ENCODE measurements around the gene RBFOX2.

Gene RBFOX2

GRCh38 chr22:35873426-35873825, 155.2 kb downstream of the RBFOX2 start:
- H3K9me3 ChIP-seq (ENCODE audit: insufficient read depth, low read length): no peaks in the 10 kb centered on the region
- no peak overlapping the region for H3K4me3 ChIP-seq (ENCODE audit: low read length)
- TF ChIP-seq CTCF (IDR thresholded peaks at IDR 0.05; ENCODE audit: low read depth, low read length) (no peak), EZH2phosphoT487 (IDR thresholded peaks at IDR 0.05; ENCODE audit: low read depth) (no peak)
- H3K9ac ChIP-seq (ENCODE audit: low read length): no peak overlapping the region
- H3K4me2 ChIP-seq (ENCODE audit: low read length): no peak overlapping the region
- no peaks in the 10 kb centered on the region for H3K79me2 ChIP-seq (ENCODE audit: low read length)
- no peak overlapping the region for H3K27ac ChIP-seq (ENCODE audit: low read length)
- peaks cover 52% of the 10 kb centered on the region for H3K27me3 ChIP-seq (ENCODE audit: low read depth, low read length)
- no peaks in the 10 kb centered on the region for H3K36me3 ChIP-seq (replicated peaks; ENCODE audit: low read depth, low read length)
- no peaks in the 10 kb centered on the region for H3K4me1 ChIP-seq (ENCODE audit: low read length)
- H4K20me1 ChIP-seq (ENCODE audit: insufficient read depth, low read length): no peaks in the 10 kb centered on the region
- no peak overlapping the region for H2AFZ ChIP-seq (ENCODE audit: low read depth, low read length)

- Histone ChIP-seq H3K27me3 (ENCODE audit: low read depth, low read length) (peaks cover 49% of the 10 kb centered on the region), H3K4me1 (ENCODE audit: low read length) (no peaks in the 10 kb centered on the region), H3K36me3 (replicated peaks; ENCODE audit: low read depth, low read length) (no peaks in the 10 kb centered on the region), H3K4me2 (ENCODE audit: low read length) (no peak overlapping the region), H3K9me3 (ENCODE audit: insufficient read depth, low read length) (no peaks in the 10 kb centered on the region), H3K27ac (ENCODE audit: low read length) (no peak overlapping the region), H3K79me2 (ENCODE audit: low read length) (no peaks in the 10 kb centered on the region), H3K4me3 (ENCODE audit: low read length) (no peak overlapping the region), H2AFZ (ENCODE audit: low read depth, low read length) (no peak overlapping the region), H3K9ac (ENCODE audit: low read length) (no peak overlapping the region), H4K20me1 (ENCODE audit: insufficient read depth, low read length) (no peaks in the 10 kb centered on the region)
- TF ChIP-seq EZH2phosphoT487 (IDR thresholded peaks at IDR 0.05; ENCODE audit: low read depth) (no peak), CTCF (IDR thresholded peaks at IDR 0.05; ENCODE audit: low read depth, low read length) (no peak)
These were observed 156.2 kb downstream of the RBFOX2 start for GRCh38 chr22:35872451-35872850.

- Histone ChIP-seq H3K79me2 (ENCODE audit: low read length) (no peaks in the 10 kb centered on the region), H3K27ac (ENCODE audit: low read length) (no peak overlapping the region), H3K4me2 (ENCODE audit: low read length) (no peak overlapping the region)
These were observed 157.9 kb downstream of the RBFOX2 start for GRCh38 chr22:35870517-35871293.

GRCh38 chr22:35868938-35869337, 159.7 kb downstream of the RBFOX2 start:
- H3K36me3 ChIP-seq (replicated peaks; ENCODE audit: low read depth, low read length): no peaks in the 10 kb centered on the region
- H3K27me3 ChIP-seq (ENCODE audit: low read depth, low read length): peaks cover 35% of the 10 kb centered on the region
- no peaks in the 10 kb centered on the region for H3K9me3 ChIP-seq (ENCODE audit: insufficient read depth, low read length)
- no peak for TF ChIP-seq EZH2phosphoT487 (IDR thresholded peaks at IDR 0.05; ENCODE audit: low read depth)
- TF ChIP-seq CTCF (IDR thresholded peaks at IDR 0.05; ENCODE audit: low read depth, low read length): no peak
- no peaks in the 10 kb centered on the region for H3K4me1 ChIP-seq (ENCODE audit: low read length)
- H4K20me1 ChIP-seq (ENCODE audit: insufficient read depth, low read length): no peaks in the 10 kb centered on the region
- H3K9ac ChIP-seq (ENCODE audit: low read length): no peak overlapping the region
- no peak overlapping the region for H2AFZ ChIP-seq (ENCODE audit: low read depth, low read length)
- no peak overlapping the region for H3K4me3 ChIP-seq (ENCODE audit: low read length)
- no peak overlapping the region for H3K4me2 ChIP-seq (ENCODE audit: low read length)
- H3K27ac ChIP-seq (ENCODE audit: low read length): no peak overlapping the region
- no peaks in the 10 kb centered on the region for H3K79me2 ChIP-seq (ENCODE audit: low read length)

More at GRCh38 chr22:35870517-35871293, 157.9 kb downstream of the RBFOX2 start:
- no peaks in the 10 kb centered on the region for H3K9me3 ChIP-seq (ENCODE audit: insufficient read depth, low read length)
- H3K9ac ChIP-seq (ENCODE audit: low read length): no peak overlapping the region
- no peaks in the 10 kb centered on the region for H4K20me1 ChIP-seq (ENCODE audit: insufficient read depth, low read length)
- TF ChIP-seq EZH2phosphoT487 (IDR thresholded peaks at IDR 0.05; ENCODE audit: low read depth): no peak
- no peak for TF ChIP-seq CTCF (IDR thresholded peaks at IDR 0.05; ENCODE audit: low read depth, low read length)
- H3K36me3 ChIP-seq (replicated peaks; ENCODE audit: low read depth, low read length): no peaks in the 10 kb centered on the region
- no peaks in the 10 kb centered on the region for H3K4me1 ChIP-seq (ENCODE audit: low read length)
- H3K4me3 ChIP-seq (ENCODE audit: low read length): no peak overlapping the region
- peaks cover 44% of the 10 kb centered on the region for H3K27me3 ChIP-seq (ENCODE audit: low read depth, low read length)
- no peak overlapping the region for H2AFZ ChIP-seq (ENCODE audit: low read depth, low read length)

Data from OCI-LY3 (cell line).